Rectal smooth muscle tissue (tissue), 1 donor: ENCODE measurements around the gene KCTD2.
"Not testable (repeated sequence)": the region's sequence is repeated elsewhere in the genome, so short reads cannot be mapped to it uniquely, and the experiment has no call there.

Source experiments
- H3K27ac ChIP-seq: one replicate; pipeline ENCODE4 v1.7.0; 2013; ENCODE audit warnings: low read depth, low read length, inconsistent platforms
- H3K27me3 ChIP-seq: one replicate; pipeline ENCODE4 v1.7.0; 2013; ENCODE audit warnings: low read length; ENCODE audit not compliant: control insufficient read depth, insufficient read depth
- H3K36me3 ChIP-seq: one replicate; pipeline ENCODE4 v1.7.0; 2013; ENCODE audit warnings: low read length; ENCODE audit not compliant: control insufficient read depth, insufficient read depth
- H3K4me1 ChIP-seq: one replicate; pipeline ENCODE4 v1.7.0; 2013; ENCODE audit warnings: low read length; ENCODE audit not compliant: control insufficient read depth, insufficient read depth
- H3K4me3 ChIP-seq: one replicate; pipeline ENCODE4 v1.7.0; 2013; ENCODE audit warnings: low read length
- H3K9ac ChIP-seq: one replicate; pipeline ENCODE4 v1.7.0; 2013; ENCODE audit warnings: low read length

Gene KCTD2

GRCh38 chr17:75064040-75064439 is 17.0 kb downstream of the KCTD2 start:
- Histone ChIP-seq H3K27ac (no peak overlapping the region), H3K36me3 (peaks cover 36% of the 10 kb centered on the region), H3K4me1 (peaks cover 4% of the 10 kb centered on the region), H3K9ac (no peak overlapping the region), H3K4me3 (no peak overlapping the region), H3K27me3 (no peaks in the 10 kb centered on the region)

GRCh38 chr17:75064460-75064859 is 17.4 kb downstream of the KCTD2 start:
- Histone ChIP-seq H3K9ac (no peak overlapping the region), H3K36me3 (peaks cover 36% of the 10 kb centered on the region), H3K4me1 (peaks cover 4% of the 10 kb centered on the region), H3K4me3 (no peak overlapping the region), H3K27ac (no peak overlapping the region), H3K27me3 (no peaks in the 10 kb centered on the region)

DNA sequence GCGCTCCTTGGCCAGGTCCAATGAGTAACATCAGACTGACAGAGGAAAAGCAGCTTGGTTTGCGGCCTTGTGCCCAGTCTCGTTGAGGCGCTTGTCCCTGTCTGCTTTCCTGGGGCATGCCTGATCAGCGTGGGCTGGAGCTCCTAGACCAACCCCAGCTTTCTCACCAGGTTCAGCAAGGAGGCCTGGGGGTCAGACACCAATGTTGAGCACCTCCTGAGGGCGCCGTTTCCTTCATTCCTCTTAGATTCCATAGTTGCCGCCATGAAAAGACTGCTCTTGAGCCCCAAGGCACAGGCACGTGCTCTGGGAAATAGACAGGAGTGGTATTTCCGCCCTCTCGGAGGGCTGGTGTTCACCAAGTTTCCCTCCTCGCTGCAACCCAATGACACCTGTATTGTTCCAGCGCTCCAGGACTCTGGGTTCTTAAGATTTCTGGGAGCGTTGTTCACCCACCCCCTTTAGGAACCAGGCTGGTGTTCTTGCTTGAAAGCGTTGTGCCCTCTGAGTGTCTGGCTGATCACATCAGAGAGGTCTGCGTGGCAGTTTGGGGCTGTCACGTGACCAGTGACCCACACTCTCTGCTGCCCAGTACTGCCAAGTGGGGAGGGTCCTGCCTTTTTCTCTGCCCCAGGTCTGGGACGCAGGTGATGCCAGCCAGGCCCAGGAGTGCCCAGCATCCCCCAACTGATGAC is 18.0 kb downstream of the KCTD2 start:
- Histone ChIP-seq H3K27me3 (no peaks in the 10 kb centered on the region), H3K9ac (no peak overlapping the region), H3K27ac (no peak overlapping the region), H3K36me3 (peaks cover 36% of the 10 kb centered on the region), H3K4me1 (no peaks in the 10 kb centered on the region), H3K4me3 (no peak overlapping the region)

DNA sequence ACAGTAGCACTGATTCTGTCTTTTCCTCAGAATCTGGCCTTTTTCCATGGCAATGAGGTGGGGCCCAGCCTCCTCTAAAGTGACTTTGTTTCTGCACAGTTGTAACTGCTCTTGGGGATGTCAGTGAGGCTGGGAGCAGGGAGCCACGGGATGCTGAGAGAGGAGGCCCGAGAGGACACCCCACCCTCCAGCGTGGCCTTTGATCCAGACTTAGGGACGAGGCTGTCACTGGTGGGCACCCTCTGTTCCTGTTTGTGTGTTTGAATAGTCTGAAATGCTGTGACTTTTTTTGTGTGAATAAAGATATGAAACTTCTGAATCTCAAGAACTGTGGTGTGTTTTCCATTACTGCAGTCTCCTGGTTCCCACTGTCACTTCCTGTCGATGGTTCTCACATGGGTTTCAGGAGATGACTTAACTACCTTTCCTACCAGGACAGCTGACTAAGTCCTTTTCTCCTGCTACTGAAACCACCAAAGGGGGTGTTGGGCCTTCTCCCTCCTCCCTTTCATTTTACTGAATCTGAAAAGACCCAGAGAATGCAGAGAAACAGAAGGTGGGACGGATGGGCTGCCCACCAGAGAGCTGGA is 18.6 kb downstream of the KCTD2 start:
- Histone ChIP-seq H3K4me1 (no peaks in the 10 kb centered on the region), H3K9ac (no peak overlapping the region), H3K27ac (no peak overlapping the region), H3K36me3 (peaks cover 34% of the 10 kb centered on the region), H3K4me3 (no peak overlapping the region), H3K27me3 (no peaks in the 10 kb centered on the region)

GRCh38 chr17:75067856-75068255 is 20.8 kb downstream of the KCTD2 start:
- H3K36me3 ChIP-seq, result peaks cover 16% of the 10 kb centered on the region
- H3K4me1 ChIP-seq, result no peaks in the 10 kb centered on the region
- H3K27me3 ChIP-seq, result no peaks in the 10 kb centered on the region
- H3K4me3 ChIP-seq, result no peak overlapping the region
- no peak overlapping the region for H3K9ac ChIP-seq
- no peak overlapping the region for H3K27ac ChIP-seq

DNA sequence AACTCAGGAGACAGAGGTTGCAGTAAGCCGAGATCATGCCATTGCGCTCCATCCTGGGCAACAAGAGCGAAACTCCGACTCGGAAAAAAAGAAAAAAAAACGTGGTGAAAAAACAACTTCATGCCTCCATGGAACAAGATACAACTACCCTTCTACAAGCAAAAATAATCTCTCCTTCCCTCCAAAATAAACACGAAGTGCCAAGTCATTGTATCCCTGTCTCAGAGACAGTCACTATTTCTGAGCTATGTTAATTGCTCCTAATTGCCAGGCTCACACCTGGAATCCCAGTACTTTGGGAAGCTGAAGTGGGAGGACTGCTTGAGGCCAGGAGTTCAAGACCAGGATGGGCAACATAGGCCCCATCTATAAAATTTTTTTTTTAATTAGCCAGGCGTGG is 21.7 kb downstream of the KCTD2 start:
- Histone ChIP-seq H3K36me3 (peaks cover 7% of the 10 kb centered on the region), H3K27ac (no peak overlapping the region), H3K4me1 (no peaks in the 10 kb centered on the region), H3K9ac (no peak overlapping the region), H3K4me3 (no peak overlapping the region), H3K27me3 (no peaks in the 10 kb centered on the region)

DNA sequence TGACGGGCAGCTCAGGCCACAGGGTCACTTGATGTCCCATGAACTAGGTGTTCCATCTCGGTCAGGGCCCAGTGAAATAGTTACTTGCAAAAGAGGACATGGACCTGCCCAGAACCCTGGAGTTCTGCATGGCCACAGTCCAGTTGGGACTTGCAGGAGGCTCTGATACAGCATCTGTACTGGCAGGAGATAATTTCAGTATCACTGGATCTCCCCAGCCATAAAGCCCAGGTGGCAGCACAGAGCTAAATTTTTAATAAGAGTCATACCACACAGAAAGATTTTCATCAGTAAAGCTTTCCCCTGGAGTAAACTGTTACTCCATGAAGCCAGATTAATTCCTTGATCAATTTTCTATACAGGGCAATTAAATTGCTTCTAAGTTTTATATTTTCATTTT is 22.8 kb downstream of the KCTD2 start:
- Histone ChIP-seq H3K36me3 (no peaks in the 10 kb centered on the region), H3K4me3 (no peak overlapping the region), H3K27me3 (no peaks in the 10 kb centered on the region), H3K4me1 (peaks cover 3% of the 10 kb centered on the region), H3K9ac (no peak overlapping the region), H3K27ac (no peak overlapping the region)

- not testable (repeated sequence) for H3K4me3 ChIP-seq, H3K4me1 ChIP-seq, H3K36me3 ChIP-seq, H3K9ac ChIP-seq, H3K27me3 ChIP-seq, H3K27ac ChIP-seq
Observed at GRCh38 chr17:75071478-75072271, 24.6 kb downstream of the KCTD2 start.

DNA sequence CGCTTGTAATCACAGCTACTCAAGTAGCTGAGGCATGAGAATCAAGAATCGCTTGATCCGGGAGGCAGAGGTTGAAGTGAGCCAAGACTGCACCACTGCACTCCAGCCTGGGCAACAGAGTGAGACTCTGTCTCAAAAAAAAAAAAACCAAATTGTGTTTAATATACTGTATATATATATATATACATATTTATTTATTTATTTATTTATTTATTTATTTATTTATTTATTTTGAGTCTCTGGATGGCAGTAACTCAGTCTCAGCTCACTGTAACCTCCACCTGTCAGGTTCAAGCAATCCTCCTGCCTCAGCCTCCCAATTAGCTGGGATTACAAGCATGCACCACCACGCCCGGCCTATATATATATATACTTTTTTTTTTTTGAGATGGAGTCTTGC is 25.9 kb downstream of the KCTD2 start:
- not testable (repeated sequence) for H3K27ac ChIP-seq, H3K27me3 ChIP-seq, H3K4me1 ChIP-seq, H3K9ac ChIP-seq, H3K36me3 ChIP-seq, H3K4me3 ChIP-seq

GRCh38 chr17:75073618-75074047 is 26.6 kb downstream of the KCTD2 start:
- no peak overlapping the region for H3K9ac ChIP-seq
- H3K27me3 ChIP-seq, result no peaks in the 10 kb centered on the region
- H3K4me1 ChIP-seq, result peaks cover 3% of the 10 kb centered on the region
- H3K27ac ChIP-seq, result peak overlapping the region; percentile 62
- H3K4me3 ChIP-seq, result no peak overlapping the region
- no peaks in the 10 kb centered on the region for H3K36me3 ChIP-seq

DNA sequence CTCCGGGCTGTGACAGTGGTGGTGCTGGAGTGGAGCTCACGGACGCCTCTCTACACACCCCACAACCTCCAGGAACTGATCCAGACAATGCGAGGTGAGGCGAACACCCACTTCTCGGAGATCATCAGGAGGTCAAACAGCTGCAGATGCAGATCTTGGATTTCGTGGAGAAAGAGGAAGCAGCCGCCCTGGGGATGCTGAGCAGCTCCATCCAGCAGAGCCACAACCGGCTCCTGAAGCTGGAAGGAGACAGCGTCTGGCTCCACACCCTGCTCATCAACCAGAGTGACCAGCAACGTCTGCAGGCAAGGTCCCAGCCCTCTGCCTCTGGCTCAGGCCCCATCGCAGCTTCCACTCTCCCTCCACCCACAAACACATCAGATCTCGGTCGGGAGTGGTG is 27.5 kb downstream of the KCTD2 start:
- H3K36me3 ChIP-seq, result no peaks in the 10 kb centered on the region
- peaks cover 3% of the 10 kb centered on the region for H3K4me1 ChIP-seq
- no peak overlapping the region for H3K27ac ChIP-seq
- H3K4me3 ChIP-seq, result no peak overlapping the region
- H3K9ac ChIP-seq, result no peak overlapping the region
- H3K27me3 ChIP-seq, result no peaks in the 10 kb centered on the region

- H3K36me3 ChIP-seq, result no peaks in the 10 kb centered on the region
- no peak overlapping the region for H3K4me3 ChIP-seq
- peak overlapping the region; percentile 8 for H3K27ac ChIP-seq
- no peaks in the 10 kb centered on the region for H3K27me3 ChIP-seq
- peaks cover 3% of the 10 kb centered on the region for H3K4me1 ChIP-seq
- H3K9ac ChIP-seq, result no peak overlapping the region
Observed at GRCh38 chr17:75075597-75076336, 28.7 kb downstream of the KCTD2 start.
